T-helper 1 cell treated with Interleukin-12 subunit alpha and Interleukin-12 subunit beta and Interleukin-4 antibody, amounts not matched to agents 30 μg/mL and 1 μg/mL, for 36 hours (primary cell): ENCODE results near the gene CAVIN2.

Source experiments
- H3K27ac Mint-ChIP-seq: one replicate; pipeline ENCODE4 v1.8.0; 2021; ENCODE audit warnings: mild to moderate bottlenecking, mixed read lengths
- H3K27me3 Mint-ChIP-seq: one replicate; pipeline ENCODE4 v1.8.0; 2021; ENCODE audit warnings: low read depth, mixed read lengths
- H3K36me3 Mint-ChIP-seq: one replicate; pipeline ENCODE4 v1.8.0; 2021; ENCODE audit warnings: low read depth, mixed read lengths
- H3K4me1 Mint-ChIP-seq: one replicate; pipeline ENCODE4 v1.8.0; 2021; ENCODE audit warnings: low read depth, mixed read lengths
- H3K4me3 Mint-ChIP-seq: one replicate; pipeline ENCODE4 v1.8.0; 2021; ENCODE audit warnings: mild to moderate bottlenecking, moderate library complexity, mixed read lengths
- H3K9me3 Mint-ChIP-seq: one replicate; pipeline ENCODE4 v1.8.0; 2021; ENCODE audit warnings: mixed read lengths

CAVIN2 gene

GRCh38 chr2:191856111-191856876, 9.4 kb upstream of the CAVIN2 start:
- Mint-ChIP-seq H3K9me3 (no peaks in the 10 kb centered on the region), H3K4me1 (no peaks in the 10 kb centered on the region), H3K4me3 (no peak overlapping the region), H3K27ac (no peak overlapping the region), H3K27me3 (peaks cover 26% of the 10 kb centered on the region), H3K36me3 (no peaks in the 10 kb centered on the region)

GRCh38 chr2:191855382-191855781, 8.5 kb upstream of the CAVIN2 start:
- Mint-ChIP-seq H3K4me1 (no peaks in the 10 kb centered on the region), H3K27me3 (peaks cover 26% of the 10 kb centered on the region), H3K4me3 (no peak overlapping the region), H3K36me3 (no peaks in the 10 kb centered on the region), H3K9me3 (no peaks in the 10 kb centered on the region), H3K27ac (no peak overlapping the region)

GRCh38 chr2:191854382-191855372, 7.8 kb upstream of the CAVIN2 start:
- H3K4me3 Mint-ChIP-seq = no peak overlapping the region
- no peaks in the 10 kb centered on the region for H3K36me3 Mint-ChIP-seq
- H3K4me1 Mint-ChIP-seq = no peaks in the 10 kb centered on the region
- no peaks in the 10 kb centered on the region for H3K9me3 Mint-ChIP-seq
- no peak overlapping the region for H3K27ac Mint-ChIP-seq
- H3K27me3 Mint-ChIP-seq = peaks cover 26% of the 10 kb centered on the region

GRCh38 chr2:191853843-191854242, 7.0 kb upstream of the CAVIN2 start:
- Mint-ChIP-seq H3K4me1 (no peaks in the 10 kb centered on the region), H3K36me3 (no peaks in the 10 kb centered on the region), H3K9me3 (no peaks in the 10 kb centered on the region), H3K4me3 (no peak overlapping the region), H3K27me3 (peaks cover 32% of the 10 kb centered on the region), H3K27ac (no peak overlapping the region)

- H3K27ac Mint-ChIP-seq = no peak overlapping the region
- H3K27me3 Mint-ChIP-seq = peaks cover 46% of the 10 kb centered on the region
- H3K36me3 Mint-ChIP-seq = no peaks in the 10 kb centered on the region
- H3K4me1 Mint-ChIP-seq = peaks cover under 1% of the 10 kb centered on the region
- no peak overlapping the region for H3K4me3 Mint-ChIP-seq
- no peaks in the 10 kb centered on the region for H3K9me3 Mint-ChIP-seq
Measured at GRCh38 chr2:191851158-191851557, 4.3 kb upstream of the CAVIN2 start.

- Mint-ChIP-seq H3K27ac (no peak overlapping the region), H3K4me3 (no peak overlapping the region), H3K36me3 (no peaks in the 10 kb centered on the region), H3K4me1 (peaks cover 3% of the 10 kb centered on the region), H3K27me3 (peaks cover 65% of the 10 kb centered on the region), H3K9me3 (no peaks in the 10 kb centered on the region)
Measured at GRCh38 chr2:191848771-191849767, 2.2 kb upstream of the CAVIN2 start.

GRCh38 chr2:191847764-191848163, 876 bp upstream of the CAVIN2 start:
- Mint-ChIP-seq H3K9me3 (no peaks in the 10 kb centered on the region), H3K27me3 (peaks cover 69% of the 10 kb centered on the region), H3K27ac (no peak overlapping the region), H3K36me3 (no peaks in the 10 kb centered on the region), H3K4me3 (no peak overlapping the region), H3K4me1 (peaks cover 3% of the 10 kb centered on the region)

- Mint-ChIP-seq H3K9me3 (no peaks in the 10 kb centered on the region), H3K27ac (no peak overlapping the region), H3K27me3 (peaks cover 63% of the 10 kb centered on the region), H3K4me1 (peaks cover 3% of the 10 kb centered on the region), H3K4me3 (no peak overlapping the region), H3K36me3 (no peaks in the 10 kb centered on the region)
Measured at GRCh38 chr2:191845876-191846514, 893 bp downstream of the CAVIN2 start.

GRCh38 chr2:191845248-191845715, 1.6 kb downstream of the CAVIN2 start:
- H3K27me3 Mint-ChIP-seq = peaks cover 64% of the 10 kb centered on the region
- H3K4me3 Mint-ChIP-seq = no peak overlapping the region

GRCh38 chr2:191844706-191845105, 2.2 kb downstream of the CAVIN2 start:
- no peaks in the 10 kb centered on the region for H3K9me3 Mint-ChIP-seq
- peaks cover 3% of the 10 kb centered on the region for H3K4me1 Mint-ChIP-seq
- peaks cover 69% of the 10 kb centered on the region for H3K27me3 Mint-ChIP-seq
- no peaks in the 10 kb centered on the region for H3K36me3 Mint-ChIP-seq
- H3K27ac Mint-ChIP-seq = no peak overlapping the region
- no peak overlapping the region for H3K4me3 Mint-ChIP-seq

More at GRCh38 chr2:191845248-191845715, 1.6 kb downstream of the CAVIN2 start:
- no peaks in the 10 kb centered on the region for H3K9me3 Mint-ChIP-seq
- H3K4me1 Mint-ChIP-seq = peaks cover 3% of the 10 kb centered on the region
- no peak overlapping the region for H3K27ac Mint-ChIP-seq
- no peaks in the 10 kb centered on the region for H3K36me3 Mint-ChIP-seq

- Mint-ChIP-seq H3K27me3 (peaks cover 59% of the 10 kb centered on the region), H3K4me3 (no peak overlapping the region), H3K9me3 (no peaks in the 10 kb centered on the region), H3K36me3 (no peaks in the 10 kb centered on the region), H3K27ac (no peak overlapping the region), H3K4me1 (peaks cover 2% of the 10 kb centered on the region)
Measured at GRCh38 chr2:191840921-191841320, 6.0 kb downstream of the CAVIN2 start.

- Mint-ChIP-seq H3K27ac (no peak overlapping the region), H3K4me3 (no peak overlapping the region), H3K9me3 (no peaks in the 10 kb centered on the region), H3K36me3 (no peaks in the 10 kb centered on the region), H3K4me1 (peaks cover 2% of the 10 kb centered on the region), H3K27me3 (peaks cover 51% of the 10 kb centered on the region)
Measured at GRCh38 chr2:191839918-191840804, 6.7 kb downstream of the CAVIN2 start.

- H3K4me1 Mint-ChIP-seq = peaks cover 2% of the 10 kb centered on the region
Measured at GRCh38 chr2:191838526-191838925, 8.4 kb downstream of the CAVIN2 start.

More at GRCh38 chr2:191838526-191838925, 8.4 kb downstream of the CAVIN2 start:
- no peaks in the 10 kb centered on the region for H3K9me3 Mint-ChIP-seq
- no peaks in the 10 kb centered on the region for H3K36me3 Mint-ChIP-seq
- H3K27me3 Mint-ChIP-seq = peaks cover 39% of the 10 kb centered on the region
- no peak overlapping the region for H3K4me3 Mint-ChIP-seq
- no peak overlapping the region for H3K27ac Mint-ChIP-seq
